Neural progenitor cell (in vitro differentiated cells): ENCODE measurements around the gene UGGT2.

Experiments used
- EZH2 ChIP-seq: fragments of 200-600 bp; sonication (generic); IDR thresholded peaks from 2 replicates; pipeline ENCODE4 v1.6.1; 2017; ENCODE audit warnings: antibody characterized with exemption, mild to moderate bottlenecking, moderate library complexity
- TF ChIP-seq, protein P1 (sequence below): fragments of 200-600 bp; sonication (generic); IDR thresholded peaks from 2 replicates; pipeline ENCODE4 v1.5.1; 2017; ENCODE audit warnings: antibody characterized with exemption, mild to moderate bottlenecking

- TF ChIP-seq, protein P1, sequence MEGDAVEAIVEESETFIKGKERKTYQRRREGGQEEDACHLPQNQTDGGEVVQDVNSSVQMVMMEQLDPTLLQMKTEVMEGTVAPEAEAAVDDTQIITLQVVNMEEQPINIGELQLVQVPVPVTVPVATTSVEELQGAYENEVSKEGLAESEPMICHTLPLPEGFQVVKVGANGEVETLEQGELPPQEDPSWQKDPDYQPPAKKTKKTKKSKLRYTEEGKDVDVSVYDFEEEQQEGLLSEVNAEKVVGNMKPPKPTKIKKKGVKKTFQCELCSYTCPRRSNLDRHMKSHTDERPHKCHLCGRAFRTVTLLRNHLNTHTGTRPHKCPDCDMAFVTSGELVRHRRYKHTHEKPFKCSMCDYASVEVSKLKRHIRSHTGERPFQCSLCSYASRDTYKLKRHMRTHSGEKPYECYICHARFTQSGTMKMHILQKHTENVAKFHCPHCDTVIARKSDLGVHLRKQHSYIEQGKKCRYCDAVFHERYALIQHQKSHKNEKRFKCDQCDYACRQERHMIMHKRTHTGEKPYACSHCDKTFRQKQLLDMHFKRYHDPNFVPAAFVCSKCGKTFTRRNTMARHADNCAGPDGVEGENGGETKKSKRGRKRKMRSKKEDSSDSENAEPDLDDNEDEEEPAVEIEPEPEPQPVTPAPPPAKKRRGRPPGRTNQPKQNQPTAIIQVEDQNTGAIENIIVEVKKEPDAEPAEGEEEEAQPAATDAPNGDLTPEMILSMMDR, result no peak
- no peak for TF ChIP-seq EZH2
Observed at GRCh38 chr13:95896301-95896700, 156.9 kb downstream of the UGGT2 start.
